WTC11 (cell line): Measurements from ENCODE around the gene MIEF2.

Experiments used
- CBFB ChIP-seq: sonication (generic); formaldehyde crosslinking; IDR thresholded peaks from 2 replicates; pipeline ENCODE4 v1.8.1; 2022; ENCODE audit warnings: mild to moderate bottlenecking, low read depth, missing genetic modification reagents
- FOXJ3 ChIP-seq: sonication (generic); formaldehyde crosslinking; IDR thresholded peaks from 2 replicates; pipeline ENCODE4 v1.9.0; 2021; ENCODE audit warnings: missing genetic modification reagents, mild to moderate bottlenecking, borderline replicate concordance
- GABPB1 ChIP-seq: sonication (generic); formaldehyde crosslinking; IDR thresholded peaks from 2 replicates; pipeline ENCODE4 v1.8.1; 2023; ENCODE audit warnings: mild to moderate bottlenecking, missing genetic modification reagents
- MXD4 ChIP-seq: fragments of 250-450 bp; sonication (Bioruptor Pico); IDR thresholded peaks from 2 replicates; pipeline ENCODE4 v1.8.0; 2021; ENCODE audit warnings: mild to moderate bottlenecking, moderate library complexity, borderline replicate concordance
- TP53 ChIP-seq: sonication (generic); formaldehyde crosslinking; IDR thresholded peaks from 2 replicates; pipeline ENCODE4 v1.8.1; 2023; ENCODE audit warnings: mild to moderate bottlenecking, missing genetic modification reagents
- ZNF263 ChIP-seq: sonication (generic); formaldehyde crosslinking; IDR thresholded peaks from 2 replicates; pipeline ENCODE4 v1.8.1; 2022; ENCODE audit warnings: low read depth, mild to moderate bottlenecking, moderate library complexity, missing genetic modification reagents
- ZNF423 ChIP-seq: fragments of 250-450 bp; sonication (Bioruptor Pico); IDR thresholded peaks from 2 replicates; pipeline ENCODE4 v2.1.2; 2022; ENCODE audit warnings: mild to moderate bottlenecking, moderate library complexity
- TF ChIP-seq, protein P1 (sequence below): fragments of 250-450 bp; sonication (Bioruptor Pico); IDR thresholded peaks from 2 replicates; pipeline ENCODE4 v1.9.0; 2021; ENCODE audit warnings: mild to moderate bottlenecking
- TF ChIP-seq, protein P2 (sequence below): sonication (generic); formaldehyde crosslinking; IDR thresholded peaks from 2 replicates; pipeline ENCODE4 v1.8.1; 2022; ENCODE audit warnings: low read depth, missing genetic modification reagents, borderline replicate concordance
- TF ChIP-seq, protein P3 (sequence below): fragments of 200-600 bp; IDR thresholded peaks from 2 replicates; pipeline ENCODE4 v1.8.0; 2022; ENCODE audit warnings: antibody characterized with exemption
- TF ChIP-seq, protein P4 (sequence below): sonication (generic); formaldehyde crosslinking; IDR thresholded peaks from 2 replicates; pipeline ENCODE4 v1.8.0; 2022; ENCODE audit warnings: mild to moderate bottlenecking, missing genetic modification reagents
- TF ChIP-seq, protein P5 (sequence below): sonication (generic); formaldehyde crosslinking; IDR thresholded peaks from 2 replicates; pipeline ENCODE4 v1.8.0; 2022; ENCODE audit warnings: mild to moderate bottlenecking, missing genetic modification reagents
- TF ChIP-seq, protein P6 (sequence below): sonication (generic); formaldehyde crosslinking; conservative IDR thresholded peaks from 2 replicates; pipeline ENCODE4 v1.8.1; 2022; ENCODE audit warnings: mild to moderate bottlenecking, missing genetic modification reagents

DNA sequence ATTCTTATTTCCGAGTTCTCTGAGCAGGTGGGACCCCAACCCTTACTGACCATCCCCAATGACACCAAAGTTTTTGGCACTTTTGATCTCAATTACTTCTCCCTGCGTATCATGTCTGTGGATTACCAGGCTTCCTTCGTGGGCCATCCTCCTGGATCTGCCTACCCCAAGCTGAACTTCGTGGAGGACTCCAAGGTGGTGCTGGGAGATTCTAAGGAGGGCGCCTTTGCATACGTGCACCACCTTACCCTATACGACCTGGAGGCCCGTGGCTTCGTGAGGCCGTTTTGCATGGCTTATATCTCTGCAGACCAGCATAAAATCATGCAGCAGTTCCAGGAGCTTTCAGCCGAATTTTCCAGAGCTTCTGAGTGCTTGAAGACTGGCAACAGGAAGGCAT is 55.5 kb downstream of the MIEF2 start:
- TF ChIP-seq, protein P1, sequence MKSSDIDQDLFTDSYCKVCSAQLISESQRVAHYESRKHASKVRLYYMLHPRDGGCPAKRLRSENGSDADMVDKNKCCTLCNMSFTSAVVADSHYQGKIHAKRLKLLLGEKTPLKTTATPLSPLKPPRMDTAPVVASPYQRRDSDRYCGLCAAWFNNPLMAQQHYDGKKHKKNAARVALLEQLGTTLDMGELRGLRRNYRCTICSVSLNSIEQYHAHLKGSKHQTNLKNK, result no peak
- TF ChIP-seq MXD4 (CRISPR knock-in tag) (no peak), ZNF423 (CRISPR knock-in tag) (no peak), FOXJ3 (CRISPR knock-in tag) (no peak), TP53 (CRISPR knock-in tag) (no peak), GABPB1 (no peak), ZNF263 (CRISPR knock-in tag) (no peak), CBFB (CRISPR knock-in tag) (no peak)
- TF ChIP-seq, protein P2, sequence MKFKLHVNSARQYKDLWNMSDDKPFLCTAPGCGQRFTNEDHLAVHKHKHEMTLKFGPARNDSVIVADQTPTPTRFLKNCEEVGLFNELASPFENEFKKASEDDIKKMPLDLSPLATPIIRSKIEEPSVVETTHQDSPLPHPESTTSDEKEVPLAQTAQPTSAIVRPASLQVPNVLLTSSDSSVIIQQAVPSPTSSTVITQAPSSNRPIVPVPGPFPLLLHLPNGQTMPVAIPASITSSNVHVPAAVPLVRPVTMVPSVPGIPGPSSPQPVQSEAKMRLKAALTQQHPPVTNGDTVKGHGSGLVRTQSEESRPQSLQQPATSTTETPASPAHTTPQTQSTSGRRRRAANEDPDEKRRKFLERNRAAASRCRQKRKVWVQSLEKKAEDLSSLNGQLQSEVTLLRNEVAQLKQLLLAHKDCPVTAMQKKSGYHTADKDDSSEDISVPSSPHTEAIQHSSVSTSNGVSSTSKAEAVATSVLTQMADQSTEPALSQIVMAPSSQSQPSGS (CRISPR knock-in tag), result no peak
- TF ChIP-seq, protein P3, sequence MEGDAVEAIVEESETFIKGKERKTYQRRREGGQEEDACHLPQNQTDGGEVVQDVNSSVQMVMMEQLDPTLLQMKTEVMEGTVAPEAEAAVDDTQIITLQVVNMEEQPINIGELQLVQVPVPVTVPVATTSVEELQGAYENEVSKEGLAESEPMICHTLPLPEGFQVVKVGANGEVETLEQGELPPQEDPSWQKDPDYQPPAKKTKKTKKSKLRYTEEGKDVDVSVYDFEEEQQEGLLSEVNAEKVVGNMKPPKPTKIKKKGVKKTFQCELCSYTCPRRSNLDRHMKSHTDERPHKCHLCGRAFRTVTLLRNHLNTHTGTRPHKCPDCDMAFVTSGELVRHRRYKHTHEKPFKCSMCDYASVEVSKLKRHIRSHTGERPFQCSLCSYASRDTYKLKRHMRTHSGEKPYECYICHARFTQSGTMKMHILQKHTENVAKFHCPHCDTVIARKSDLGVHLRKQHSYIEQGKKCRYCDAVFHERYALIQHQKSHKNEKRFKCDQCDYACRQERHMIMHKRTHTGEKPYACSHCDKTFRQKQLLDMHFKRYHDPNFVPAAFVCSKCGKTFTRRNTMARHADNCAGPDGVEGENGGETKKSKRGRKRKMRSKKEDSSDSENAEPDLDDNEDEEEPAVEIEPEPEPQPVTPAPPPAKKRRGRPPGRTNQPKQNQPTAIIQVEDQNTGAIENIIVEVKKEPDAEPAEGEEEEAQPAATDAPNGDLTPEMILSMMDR, result no peak
- TF ChIP-seq, protein P4, sequence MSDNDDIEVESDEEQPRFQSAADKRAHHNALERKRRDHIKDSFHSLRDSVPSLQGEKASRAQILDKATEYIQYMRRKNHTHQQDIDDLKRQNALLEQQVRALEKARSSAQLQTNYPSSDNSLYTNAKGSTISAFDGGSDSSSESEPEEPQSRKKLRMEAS, result no peak
- TF ChIP-seq, protein P5, sequence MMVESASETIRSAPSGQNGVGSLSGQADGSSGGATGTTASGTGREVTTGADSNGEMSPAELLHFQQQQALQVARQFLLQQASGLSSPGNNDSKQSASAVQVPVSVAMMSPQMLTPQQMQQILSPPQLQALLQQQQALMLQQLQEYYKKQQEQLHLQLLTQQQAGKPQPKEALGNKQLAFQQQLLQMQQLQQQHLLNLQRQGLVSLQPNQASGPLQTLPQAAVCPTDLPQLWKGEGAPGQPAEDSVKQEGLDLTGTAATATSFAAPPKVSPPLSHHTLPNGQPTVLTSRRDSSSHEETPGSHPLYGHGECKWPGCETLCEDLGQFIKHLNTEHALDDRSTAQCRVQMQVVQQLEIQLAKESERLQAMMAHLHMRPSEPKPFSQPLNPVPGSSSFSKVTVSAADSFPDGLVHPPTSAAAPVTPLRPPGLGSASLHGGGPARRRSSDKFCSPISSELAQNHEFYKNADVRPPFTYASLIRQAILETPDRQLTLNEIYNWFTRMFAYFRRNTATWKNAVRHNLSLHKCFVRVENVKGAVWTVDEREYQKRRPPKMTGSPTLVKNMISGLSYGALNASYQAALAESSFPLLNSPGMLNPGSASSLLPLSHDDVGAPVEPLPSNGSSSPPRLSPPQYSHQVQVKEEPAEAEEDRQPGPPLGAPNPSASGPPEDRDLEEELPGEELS (CRISPR knock-in tag), result no peak
- TF ChIP-seq, protein P6, sequence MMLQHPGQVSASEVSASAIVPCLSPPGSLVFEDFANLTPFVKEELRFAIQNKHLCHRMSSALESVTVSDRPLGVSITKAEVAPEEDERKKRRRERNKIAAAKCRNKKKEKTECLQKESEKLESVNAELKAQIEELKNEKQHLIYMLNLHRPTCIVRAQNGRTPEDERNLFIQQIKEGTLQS (CRISPR knock-in tag), result no peak
